Subcutaneous adipose tissue (tissue), 4 donors: Measurements from ENCODE around the gene MPP1. TPM values are rescaled to one million over a fixed set of nuclear protein-coding genes. Genes with fewer than 3 reads are reported as not detected.

Experiments used
- total RNA-seq, 4 donors: library from RNA; depleted of rRNA; stranded (reverse); fragments of >200 nt; gene quantifications; one replicate each; pipeline ENCODE4 v1.1.0, GENCODE V29; 2016
- TF ChIP-seq, protein P1 (sequence below): fragments of 450-650 bp; IDR thresholded peaks from one replicate; pipeline ENCODE4 v1.5.1; 2016; ENCODE audit warnings: low read depth, mild to moderate bottlenecking, control low read depth, antibody characterized with exemption, moderate library complexity

The MPP1 gene
- total RNA-seq, 4 donors from 2014 or later, result 40.9 to 106 (median 55.3) TPM

DNA sequence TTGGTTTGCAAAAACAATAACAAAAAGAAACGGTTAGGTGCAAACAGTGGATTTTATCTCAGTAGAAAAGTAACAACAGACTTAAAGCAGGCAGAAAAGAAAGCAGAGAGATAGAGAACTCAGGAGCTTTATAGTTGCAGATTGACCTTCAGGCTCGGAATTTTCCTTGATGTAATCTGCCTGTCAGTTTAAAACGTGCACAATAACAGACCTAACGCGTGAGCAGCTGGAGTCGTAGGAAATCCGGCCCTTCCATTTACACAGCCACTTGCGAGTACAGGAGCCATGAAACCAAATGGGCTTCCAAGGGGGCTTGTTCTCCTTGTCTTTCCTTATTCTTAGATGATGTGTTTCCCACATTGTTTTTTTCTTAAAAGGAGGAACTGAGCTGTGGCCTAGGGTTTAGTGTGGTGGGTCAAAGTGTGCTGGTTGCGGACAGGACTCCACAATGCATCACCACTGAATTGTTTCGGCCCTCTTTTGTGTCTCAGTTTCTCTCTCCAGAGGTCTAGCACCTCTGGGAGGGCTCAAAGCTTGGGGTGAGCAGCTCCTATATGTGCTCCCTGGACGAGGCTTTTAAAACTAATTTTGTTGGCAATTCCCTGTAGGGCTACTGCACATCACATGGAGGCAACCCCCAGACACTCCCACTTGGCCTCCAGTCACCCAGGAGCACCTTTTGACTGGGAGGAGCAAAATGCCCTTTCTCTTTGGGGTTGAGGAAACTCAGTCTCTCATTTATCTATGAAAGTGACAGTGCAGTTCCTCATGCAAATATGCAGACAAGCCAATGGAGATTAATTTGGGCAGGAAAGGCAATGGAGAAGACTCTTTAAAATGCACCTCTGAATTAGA lies 13.9 kb upstream of the MPP1 start:
- TF ChIP-seq, protein P1, sequence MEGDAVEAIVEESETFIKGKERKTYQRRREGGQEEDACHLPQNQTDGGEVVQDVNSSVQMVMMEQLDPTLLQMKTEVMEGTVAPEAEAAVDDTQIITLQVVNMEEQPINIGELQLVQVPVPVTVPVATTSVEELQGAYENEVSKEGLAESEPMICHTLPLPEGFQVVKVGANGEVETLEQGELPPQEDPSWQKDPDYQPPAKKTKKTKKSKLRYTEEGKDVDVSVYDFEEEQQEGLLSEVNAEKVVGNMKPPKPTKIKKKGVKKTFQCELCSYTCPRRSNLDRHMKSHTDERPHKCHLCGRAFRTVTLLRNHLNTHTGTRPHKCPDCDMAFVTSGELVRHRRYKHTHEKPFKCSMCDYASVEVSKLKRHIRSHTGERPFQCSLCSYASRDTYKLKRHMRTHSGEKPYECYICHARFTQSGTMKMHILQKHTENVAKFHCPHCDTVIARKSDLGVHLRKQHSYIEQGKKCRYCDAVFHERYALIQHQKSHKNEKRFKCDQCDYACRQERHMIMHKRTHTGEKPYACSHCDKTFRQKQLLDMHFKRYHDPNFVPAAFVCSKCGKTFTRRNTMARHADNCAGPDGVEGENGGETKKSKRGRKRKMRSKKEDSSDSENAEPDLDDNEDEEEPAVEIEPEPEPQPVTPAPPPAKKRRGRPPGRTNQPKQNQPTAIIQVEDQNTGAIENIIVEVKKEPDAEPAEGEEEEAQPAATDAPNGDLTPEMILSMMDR, result no peak

DNA sequence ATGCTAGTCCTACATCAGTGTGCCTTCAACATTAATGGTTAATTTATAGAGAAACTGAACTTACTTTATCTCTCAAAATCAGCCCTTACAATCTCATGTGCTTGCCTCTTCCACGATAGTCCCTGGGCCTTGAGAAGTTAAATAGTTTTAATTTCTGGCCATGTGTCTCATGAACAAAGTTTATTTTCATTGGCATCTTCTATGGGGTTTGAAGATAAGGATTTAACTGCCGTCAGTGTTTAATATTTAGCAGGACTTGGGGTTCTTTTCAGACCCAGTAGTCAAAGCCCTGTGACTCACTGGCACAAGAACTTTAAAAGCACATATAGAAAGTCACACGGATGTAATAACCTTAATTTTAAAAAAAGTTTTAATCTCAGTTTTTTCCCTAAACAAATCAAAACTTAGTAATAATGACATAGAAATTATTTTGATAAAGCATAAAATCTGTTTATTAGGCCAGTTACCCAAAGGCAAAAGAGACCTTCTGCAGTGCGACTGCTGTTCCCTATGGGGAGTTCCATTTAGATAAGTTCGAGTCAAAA lies 10.1 kb upstream of the MPP1 start:
- TF ChIP-seq, protein P1, result no peak

DNA sequence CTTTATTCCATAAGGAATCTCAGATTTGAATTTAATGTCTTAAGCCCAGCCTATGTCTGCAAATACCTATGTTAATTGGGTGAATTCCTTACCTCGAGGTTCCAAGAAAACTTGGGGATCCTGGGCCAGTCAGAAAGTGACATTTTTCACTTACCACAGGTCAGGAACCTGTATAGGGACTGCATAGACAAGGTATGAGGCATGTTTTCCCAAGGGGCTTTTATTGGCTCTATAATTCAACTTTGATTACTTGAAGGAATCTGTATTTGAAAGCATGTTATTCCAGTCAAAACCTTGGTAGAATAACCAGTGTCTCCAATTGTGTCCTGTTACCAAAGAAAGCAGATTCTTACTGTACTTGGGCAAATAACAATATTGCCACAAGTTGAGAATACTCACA lies 8.5 kb upstream of the MPP1 start:
- TF ChIP-seq, protein P1, result no peak

DNA sequence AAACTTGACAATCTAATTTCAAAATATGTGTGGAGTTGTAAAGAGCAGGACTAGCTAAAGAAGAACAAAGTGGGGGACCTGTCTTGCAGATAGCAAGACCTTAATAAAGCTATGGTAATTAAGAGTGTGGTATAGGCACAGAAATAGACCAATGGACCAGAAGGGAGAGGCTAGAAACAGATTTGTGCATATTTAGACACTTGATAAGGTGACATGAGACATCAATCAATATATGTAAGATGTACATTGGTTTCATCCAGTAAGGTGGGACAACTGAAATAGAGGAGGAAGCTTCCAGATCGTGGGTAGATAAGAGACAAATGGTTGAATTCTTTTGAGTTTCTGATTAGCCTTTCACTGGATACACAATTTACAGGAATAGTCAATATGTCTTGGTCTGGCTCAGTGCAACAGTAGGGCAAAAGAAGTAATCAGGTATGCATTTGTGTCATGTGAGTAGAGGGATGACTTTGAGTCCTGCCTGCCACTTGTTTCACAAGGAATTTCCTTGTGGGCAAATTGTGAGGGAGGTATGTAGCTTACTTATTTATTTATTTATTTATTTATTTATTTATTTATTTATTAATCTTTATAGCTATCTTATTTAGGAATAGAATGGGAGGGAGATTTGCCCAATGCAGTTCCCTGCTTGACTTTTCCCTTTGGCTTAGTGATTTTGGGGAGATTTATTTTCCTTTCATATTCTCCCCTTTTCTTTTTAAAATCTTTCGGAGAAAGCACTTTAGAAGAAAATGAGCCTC lies 7.2 kb upstream of the MPP1 start:
- TF ChIP-seq, protein P1, result no peak

DNA sequence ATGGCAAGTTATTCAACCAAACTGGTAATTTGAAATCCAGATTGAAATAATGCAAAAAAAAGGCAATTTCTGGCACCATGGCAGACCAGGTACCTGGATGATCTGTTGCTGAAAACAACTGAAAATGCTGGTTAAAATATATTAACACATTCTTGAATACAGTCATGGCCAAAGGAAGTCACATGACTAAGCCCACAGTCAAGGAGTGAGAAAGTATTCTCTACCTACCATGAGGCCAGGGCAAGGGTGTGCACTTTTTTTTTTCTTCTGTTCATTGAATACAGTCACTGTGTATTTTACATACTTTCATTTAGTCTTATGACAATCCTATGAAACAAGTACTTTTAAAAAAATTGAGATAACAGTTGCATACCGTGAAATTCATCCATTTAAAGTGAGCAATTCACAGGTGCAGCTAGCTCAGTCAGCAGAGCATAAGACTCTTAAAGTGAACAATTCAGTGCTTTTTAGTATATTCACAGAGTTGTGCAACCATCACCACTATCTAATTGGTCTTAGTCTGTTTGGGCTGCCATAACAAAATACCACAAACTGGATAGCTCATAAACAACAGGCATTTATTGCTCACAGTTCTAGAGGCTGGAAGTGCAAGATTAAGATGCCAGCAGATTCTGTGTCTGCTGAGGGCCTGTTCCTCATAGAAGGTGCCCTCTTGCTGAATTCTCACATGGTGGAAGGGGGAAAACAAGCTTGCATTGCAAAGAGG lies 4.8 kb upstream of the MPP1 start:
- TF ChIP-seq, protein P1, result no peak

DNA sequence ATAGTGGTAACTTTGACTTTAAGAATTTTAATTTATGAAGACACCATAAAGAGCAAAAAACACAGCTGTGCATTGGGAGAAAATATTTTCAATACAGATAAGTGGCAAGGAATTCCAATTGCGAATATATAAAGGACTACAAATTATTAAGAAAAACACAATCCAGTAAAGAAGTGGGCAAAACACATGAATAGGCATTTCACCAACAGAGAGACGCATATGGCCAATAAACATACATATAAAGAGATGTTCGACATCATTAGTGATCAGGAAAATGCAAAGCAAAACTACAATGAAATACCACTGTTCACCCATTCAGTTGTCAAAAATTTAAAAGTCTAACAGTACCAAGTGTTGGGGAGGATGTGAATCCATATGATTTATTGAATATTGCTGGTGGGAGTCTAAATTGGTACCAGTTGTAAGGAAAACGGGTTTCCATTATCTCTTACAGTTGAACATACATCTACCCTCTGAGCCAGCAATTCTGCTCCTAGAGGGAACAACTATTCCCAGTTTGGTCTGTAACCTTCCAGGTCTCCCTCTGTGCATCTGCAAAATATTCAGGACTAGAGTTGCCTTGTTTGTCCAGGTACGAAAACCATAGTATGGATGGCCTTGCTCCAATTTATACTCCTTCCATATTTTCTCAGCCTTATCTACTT lies 1.7 kb upstream of the MPP1 start:
- TF ChIP-seq, protein P1, result no peak
